CD8-positive, alpha-beta memory T cell (primary cell): Measurements from ENCODE around the gene KIRREL1. TPM values are rescaled to one million over a fixed set of nuclear protein-coding genes. Genes with fewer than 3 reads are reported as not detected.

Experiments used
- CTCF ChIA-PET: fragments of 350-600 bp; sonication (Branson Sonifier 250); formaldehyde crosslinking; loops from one replicate; lab custom pipeline; 2021; ENCODE audit warnings: antibody characterized with exemption; lab: Charles Lee
- POLR2A ChIA-PET: fragments of 350-600 bp; sonication (Branson Sonifier 250); formaldehyde crosslinking; loops from one replicate; lab custom pipeline; 2021; ENCODE audit warnings: antibody characterized with exemption; lab: Charles Lee
- DNase-seq, 5 donors: peaks; one replicate each; pipeline versions ENCODE4 v3.0.0 to v3.0.0-alpha.2; 2020 to 2022; ENCODE audit warnings: mixed read lengths in 1 of 5
- H3K27ac ChIP-seq: one replicate; pipeline ENCODE4 v1.7.0; 2013; ENCODE audit warnings: low read depth, mild to moderate bottlenecking, low read length, moderate library complexity
- H3K27me3 ChIP-seq: 2 replicates; pipeline ENCODE4 v1.7.0; 2013; ENCODE audit warnings: low read length, mild to moderate bottlenecking; ENCODE audit not compliant: insufficient read depth, poor library complexity, severe bottlenecking
- H3K36me3 ChIP-seq: 2 replicates; pipeline ENCODE4 v1.7.0; 2013; ENCODE audit warnings: mild to moderate bottlenecking, low read length, moderate library complexity; ENCODE audit not compliant: insufficient read depth
- H3K4me1 ChIP-seq: 2 replicates; pipeline ENCODE4 v1.7.0; 2013; ENCODE audit warnings: mild to moderate bottlenecking, low read length, moderate library complexity; ENCODE audit not compliant: insufficient read depth
- H3K4me3 ChIP-seq: 2 replicates; pipeline ENCODE4 v1.7.0; 2013; ENCODE audit warnings: mild to moderate bottlenecking, low read length
- H3K9me3 ChIP-seq: 2 replicates; pipeline ENCODE4 v1.7.0; 2013; ENCODE audit warnings: mild to moderate bottlenecking, low read length
- H3K27ac Mint-ChIP-seq, 8 donors: one replicate each; pipeline ENCODE4 v1.8.0; 2020 to 2021; ENCODE audit warnings: mixed read lengths in 8 of 8, mild to moderate bottlenecking in 6 of 8, inconsistent platforms in 3 of 8, moderate library complexity in 3 of 8
- H3K27me3 Mint-ChIP-seq, 2 donors: one replicate each; pipeline ENCODE4 v1.8.0; 2020 to 2021; ENCODE audit warnings: mixed read lengths in 2 of 2, mild to moderate bottlenecking in 1 of 2, moderate library complexity in 1 of 2
- H3K36me3 Mint-ChIP-seq, 3 donors: one replicate each; pipeline ENCODE4 v1.8.0; 2020 to 2021; ENCODE audit warnings: mixed read lengths in 3 of 3, inconsistent platforms in 1 of 3, mild to moderate bottlenecking in 1 of 3
- H3K4me1 Mint-ChIP-seq, 3 donors: one replicate each; pipeline ENCODE4 v1.8.0; 2020 to 2021; ENCODE audit warnings: mixed read lengths in 3 of 3, inconsistent platforms in 1 of 3, mild to moderate bottlenecking in 1 of 3
- H3K4me3 Mint-ChIP-seq, 7 donors: one replicate each; pipeline ENCODE4 v1.8.0; 2020 to 2021; ENCODE audit warnings: mixed read lengths in 7 of 7, mild to moderate bottlenecking in 6 of 7, moderate library complexity in 4 of 7, inconsistent platforms in 2 of 7
- H3K9me3 Mint-ChIP-seq, 5 donors: one replicate each; pipeline ENCODE4 v1.8.0; 2020 to 2022; ENCODE audit warnings: mixed read lengths in 5 of 5, mild to moderate bottlenecking in 3 of 5, moderate library complexity in 2 of 5, inconsistent platforms in 1 of 5
- polyA plus RNA-seq: library from polyadenylated mRNA; unstranded; fragments of 300-500 nt; fragmentation: Illumina TruSeq; gene quantifications from one replicate; pipeline ENCODE4 v1.2.3, GENCODE V29; 2021
- total RNA-seq, 2 experiments: library from RNA; stranded (reverse); gene quantifications; one replicate each; pipeline ENCODE4 v1.2.3, GENCODE V29; 2021

The KIRREL1 gene
- total and polyA plus RNA-seq, 3 experiments from 2014 or later = 0.04 TPM; not detected in 2

GRCh38 chr1:157967205-157967604 lies 26.2 kb upstream of the KIRREL1 start:
- no peak for DNase-seq
- Histone ChIP-seq H3K4me1 (no peaks in the 10 kb centered on the region), H3K27me3 (no peaks in the 10 kb centered on the region), H3K4me3 (no peak overlapping the region), H3K9me3 (no peaks in the 10 kb centered on the region), H3K36me3 (no peaks in the 10 kb centered on the region), H3K27ac (no peak overlapping the region)
- Mint-ChIP-seq H3K4me1 (no peaks in the 10 kb centered on the region), H3K36me3 (no peaks in the 10 kb centered on the region), H3K4me3 (no peak overlapping the region), H3K27ac (no peak overlapping the region), H3K27me3 (peaks cover 4 to 31% of the 10 kb centered on the region in 2 donors), H3K9me3 (peaks cover 0 to 5% (median 0%) of the 10 kb centered on the region in 5 donors)
- POLR2A ChIA-PET = no interaction called here
- CTCF ChIA-PET = interaction anchor here (2.0 kb wide), 1 partner anchor 8 kb away, joined by 6 read pairs; no protein-coding TSS in a partner anchor

DNA sequence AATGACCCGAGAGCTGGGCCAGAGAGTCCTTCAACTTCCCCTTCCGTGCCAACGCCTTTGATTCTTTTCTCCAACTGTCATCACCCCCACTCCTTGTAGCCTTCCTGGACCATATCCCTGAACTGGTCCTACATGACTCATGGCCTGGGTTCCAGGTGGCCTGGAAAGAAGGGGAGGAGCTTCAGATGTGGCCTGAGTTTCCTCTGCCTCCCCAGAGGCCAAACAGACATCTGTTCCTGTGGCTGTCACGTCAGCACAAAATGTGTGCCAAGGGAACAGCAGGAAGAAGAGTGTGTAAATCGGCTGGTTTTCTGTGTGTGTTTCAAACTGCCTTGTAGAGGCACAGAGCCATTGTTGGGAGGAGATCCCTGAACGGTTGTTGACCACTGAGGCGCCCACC lies 24.9 kb upstream of the KIRREL1 start:
- peaks cover 2 to 27% of the 10 kb centered on the region in 2 donors for H3K27me3 Mint-ChIP-seq
- H3K9me3 ChIP-seq = no peaks in the 10 kb centered on the region
- no peak overlapping the region for H3K4me3 Mint-ChIP-seq
- no peaks in the 10 kb centered on the region for H3K4me1 Mint-ChIP-seq
- no peak for DNase-seq
- ChIA-PET CTCF (interaction anchor here (1.1 to 2.0 kb wide), 2 partner anchors 9 to 11 kb away, joined by 3 to 6 read pairs; no protein-coding TSS in a partner anchor), POLR2A (no interaction called here)
- no peaks in the 10 kb centered on the region for H3K36me3 Mint-ChIP-seq
- H3K4me1 ChIP-seq = no peaks in the 10 kb centered on the region
- H3K27me3 ChIP-seq = no peaks in the 10 kb centered on the region
- no peaks in the 10 kb centered on the region for H3K36me3 ChIP-seq
- H3K4me3 ChIP-seq = no peak overlapping the region
- no peak overlapping the region for H3K27ac Mint-ChIP-seq
- no peak overlapping the region for H3K27ac ChIP-seq
- H3K9me3 Mint-ChIP-seq = peaks cover 0 to 5% (median 0%) of the 10 kb centered on the region in 5 donors

DNA sequence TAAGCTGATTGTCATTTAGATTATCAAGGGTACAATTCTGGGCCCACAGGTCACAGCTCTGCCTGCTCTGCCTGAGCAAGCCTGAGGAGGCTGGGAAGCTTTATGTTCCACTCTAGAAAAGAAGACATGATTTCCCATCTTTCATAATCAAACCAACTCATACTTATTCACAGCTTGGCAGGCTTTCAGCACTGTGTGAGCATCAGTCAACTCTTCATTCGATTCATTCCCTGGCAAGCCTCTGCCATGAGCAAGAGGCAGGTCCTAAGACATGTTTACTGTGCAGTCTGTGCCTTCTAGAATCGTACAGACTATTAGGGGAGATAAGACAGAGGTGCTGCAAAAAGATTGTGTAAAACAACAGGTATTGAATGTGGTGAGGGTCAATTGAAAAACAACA lies 24.5 kb upstream of the KIRREL1 start:
- no peak for DNase-seq
- H3K36me3 ChIP-seq = no peaks in the 10 kb centered on the region

DNA sequence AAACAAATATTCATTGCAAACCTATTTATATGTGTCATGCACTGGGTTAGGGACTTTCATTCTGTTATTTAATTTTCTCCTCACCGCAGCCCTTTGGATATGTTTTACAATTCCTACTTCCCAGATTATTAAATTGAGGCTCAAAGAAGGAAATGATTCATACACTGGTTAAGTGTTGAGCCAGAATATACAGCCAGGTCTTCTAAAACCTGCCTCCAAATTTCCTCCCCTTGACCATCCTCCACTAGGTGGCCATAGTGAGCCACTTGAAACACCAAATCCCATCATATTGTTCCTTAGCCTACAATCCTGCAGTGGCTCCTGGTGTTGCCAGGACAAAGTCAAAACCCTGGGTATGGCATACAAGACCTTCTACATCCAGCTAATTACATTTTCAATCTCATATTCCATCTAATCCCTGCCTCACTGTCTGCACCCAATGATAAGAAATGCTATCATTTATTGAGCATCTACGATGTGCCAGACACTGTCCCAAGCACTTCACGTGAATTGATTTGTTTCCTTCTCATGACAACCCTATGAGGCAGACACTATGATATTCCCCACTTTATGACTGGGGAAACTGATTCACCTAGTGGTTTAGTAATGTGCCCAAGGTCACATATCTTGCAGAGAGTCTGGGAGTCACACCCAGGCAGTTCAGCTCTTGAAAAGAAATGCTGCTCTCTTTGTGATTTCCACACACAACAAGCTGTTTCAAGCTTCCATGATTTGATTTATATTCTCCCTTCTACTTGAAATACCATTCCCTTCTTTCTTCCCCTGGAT lies 23.6 kb upstream of the KIRREL1 start:
- H3K4me1 Mint-ChIP-seq = no peaks in the 10 kb centered on the region
- no peak overlapping the region for H3K27ac Mint-ChIP-seq
- ChIA-PET POLR2A (no interaction called here), CTCF (interaction anchor here (1.1 kb wide), 1 partner anchor 12 kb away, joined by 3 read pairs; no protein-coding TSS in a partner anchor)
- no peaks in the 10 kb centered on the region for H3K4me1 ChIP-seq
- no peaks in the 10 kb centered on the region for H3K9me3 ChIP-seq
- H3K36me3 Mint-ChIP-seq = no peaks in the 10 kb centered on the region
- H3K4me3 Mint-ChIP-seq = no peak overlapping the region
- peaks cover 0 to 3% (median 0%) of the 10 kb centered on the region in 5 donors for H3K9me3 Mint-ChIP-seq
- no peaks in the 10 kb centered on the region for H3K36me3 ChIP-seq
- no peaks in the 10 kb centered on the region for H3K27me3 ChIP-seq
- DNase-seq = no peak
- no peak overlapping the region for H3K27ac ChIP-seq
- no peak overlapping the region for H3K4me3 ChIP-seq
- peaks cover 3 to 24% of the 10 kb centered on the region in 2 donors for H3K27me3 Mint-ChIP-seq

More for the DNA sequence above, 24.5 kb upstream of the KIRREL1 start:
- Mint-ChIP-seq H3K4me1 (no peaks in the 10 kb centered on the region), H3K36me3 (no peaks in the 10 kb centered on the region), H3K9me3 (peaks cover 0 to 3% (median 0%) of the 10 kb centered on the region in 5 donors), H3K27ac (no peak overlapping the region), H3K27me3 (peaks cover 3 to 27% of the 10 kb centered on the region in 2 donors), H3K4me3 (no peak overlapping the region)
- ChIA-PET POLR2A (no interaction called here), CTCF (interaction anchor here (1.1 to 2.0 kb wide), 2 partner anchors 9 to 11 kb away, joined by 3 to 6 read pairs; no protein-coding TSS in a partner anchor)
- H3K27me3 ChIP-seq = no peaks in the 10 kb centered on the region
- no peak overlapping the region for H3K27ac ChIP-seq
- no peaks in the 10 kb centered on the region for H3K9me3 ChIP-seq
- no peak overlapping the region for H3K4me3 ChIP-seq
- no peaks in the 10 kb centered on the region for H3K4me1 ChIP-seq

DNA sequence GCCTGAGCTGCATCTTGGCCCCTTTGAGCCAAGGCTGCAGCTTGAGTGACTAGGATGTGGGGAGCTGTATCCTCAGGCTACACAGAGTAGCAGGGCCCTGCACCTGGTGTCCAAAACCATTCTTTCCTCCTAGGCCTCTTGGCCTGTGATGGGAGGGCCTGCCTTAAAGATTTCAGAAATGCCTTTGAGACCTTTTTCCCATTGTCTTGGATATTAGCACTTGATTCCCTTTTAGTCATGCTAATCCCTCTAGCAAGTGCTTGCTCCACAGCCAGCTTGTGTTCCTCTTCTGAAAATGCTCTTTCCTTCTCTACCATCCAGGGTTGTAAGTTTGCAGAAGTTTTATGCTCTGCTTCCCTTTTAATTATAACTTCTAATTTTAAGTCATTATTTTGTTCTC lies 21.7 kb upstream of the KIRREL1 start:
- H3K27me3 Mint-ChIP-seq = peaks cover 3 to 30% of the 10 kb centered on the region in 2 donors
- H3K36me3 ChIP-seq = no peaks in the 10 kb centered on the region
- no peaks in the 10 kb centered on the region for H3K27me3 ChIP-seq

GRCh38 chr1:157975228-157975950 lies 18.1 kb upstream of the KIRREL1 start:
- H3K4me3 ChIP-seq = no peak overlapping the region
- Mint-ChIP-seq H3K9me3 (peaks cover 0 to 4% (median 0%) of the 10 kb centered on the region in 5 donors), H3K27me3 (peaks cover 14 to 34% of the 10 kb centered on the region in 2 donors), H3K36me3 (no peaks in the 10 kb centered on the region), H3K4me3 (no peak overlapping the region), H3K4me1 (no peaks in the 10 kb centered on the region), H3K27ac (no peak overlapping the region)
- H3K9me3 ChIP-seq = no peaks in the 10 kb centered on the region
- DNase-seq = no peak
- H3K27ac ChIP-seq = no peak overlapping the region
- ChIA-PET CTCF (interaction anchor here (1.3 kb wide), 1 partner anchor 149 kb away, joined by 3 read pairs; no protein-coding TSS in a partner anchor), POLR2A (no interaction called here)
- no peaks in the 10 kb centered on the region for H3K27me3 ChIP-seq
- H3K36me3 ChIP-seq = no peaks in the 10 kb centered on the region
- H3K4me1 ChIP-seq = no peaks in the 10 kb centered on the region

More for the DNA sequence above, 21.7 kb upstream of the KIRREL1 start:
- no peak overlapping the region for H3K27ac Mint-ChIP-seq
- Histone ChIP-seq H3K9me3 (no peaks in the 10 kb centered on the region), H3K4me1 (no peaks in the 10 kb centered on the region), H3K4me3 (no peak overlapping the region), H3K27ac (no peak overlapping the region)
- POLR2A ChIA-PET = no interaction called here
- H3K9me3 Mint-ChIP-seq = peaks cover 0 to 2% (median 0%) of the 10 kb centered on the region in 5 donors
- no peaks in the 10 kb centered on the region for H3K4me1 Mint-ChIP-seq
- no peak overlapping the region for H3K4me3 Mint-ChIP-seq
- CTCF ChIA-PET = no interaction called here
- H3K36me3 Mint-ChIP-seq = no peaks in the 10 kb centered on the region
- DNase-seq = no peak

DNA sequence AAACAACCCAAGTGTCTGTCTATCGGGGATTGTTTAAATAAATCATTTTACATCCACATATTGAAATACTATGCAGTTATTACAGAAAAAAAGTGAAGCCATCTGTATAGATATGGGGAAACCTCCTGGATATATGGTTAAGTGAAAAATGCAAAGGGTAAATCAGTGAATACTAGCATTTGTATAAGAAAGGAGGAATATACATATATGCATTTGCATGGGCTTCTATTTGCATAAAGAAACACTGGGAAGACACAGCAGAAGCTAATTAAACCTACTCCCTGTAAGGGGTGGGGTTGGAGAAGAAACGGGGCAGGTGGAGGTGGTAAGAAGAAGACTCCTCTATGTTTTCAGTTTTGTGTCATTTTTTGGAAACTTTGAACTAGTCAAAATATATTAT lies 16.6 kb upstream of the KIRREL1 start:
- H3K27ac ChIP-seq = no peak overlapping the region
- ChIA-PET CTCF (interaction anchor here (1.3 kb wide), 1 partner anchor 148 kb away, joined by 3 read pairs; no protein-coding TSS in a partner anchor), POLR2A (no interaction called here)
- no peak overlapping the region for H3K4me3 ChIP-seq
- H3K4me1 ChIP-seq = no peaks in the 10 kb centered on the region
- H3K36me3 ChIP-seq = no peaks in the 10 kb centered on the region
- no peak overlapping the region for H3K4me3 Mint-ChIP-seq
- no peak overlapping the region for H3K27ac Mint-ChIP-seq
- no peaks in the 10 kb centered on the region for H3K36me3 Mint-ChIP-seq
- no peaks in the 10 kb centered on the region for H3K27me3 ChIP-seq
- H3K27me3 Mint-ChIP-seq = peaks cover 15 to 34% of the 10 kb centered on the region in 2 donors
- H3K4me1 Mint-ChIP-seq = no peaks in the 10 kb centered on the region
- H3K9me3 Mint-ChIP-seq = peaks cover 0 to 4% (median 0%) of the 10 kb centered on the region in 5 donors
- DNase-seq = no peak
- no peaks in the 10 kb centered on the region for H3K9me3 ChIP-seq
